Progenitor cell of endocrine pancreas (in vitro differentiated cells): ENCODE measurements around the gene PAPOLG. TPM values are rescaled to one million over a fixed set of nuclear protein-coding genes. Genes with fewer than 3 reads are reported as not detected.

Experiments
- DNase-seq: peaks from one replicate; pipeline ENCODE4 v3.0.0; 2021; ENCODE audit warnings: low spot score; ENCODE audit not compliant: unreplicated experiment
- H3K27ac Mint-ChIP-seq: 2 replicates; pipeline ENCODE4 v1.8.0; 2021; ENCODE audit warnings: mild to moderate bottlenecking, moderate library complexity, mixed read lengths
- H3K27me3 Mint-ChIP-seq: 2 replicates; pipeline ENCODE4 v1.8.0; 2021; ENCODE audit warnings: mixed read lengths
- H3K36me3 Mint-ChIP-seq: 2 replicates; pipeline ENCODE4 v1.8.0; 2022; ENCODE audit warnings: mixed read lengths; ENCODE audit not compliant: insufficient read depth
- H3K4me1 Mint-ChIP-seq: 2 replicates; pipeline ENCODE4 v1.8.0; 2021; ENCODE audit warnings: low read depth, mixed read lengths
- H3K4me3 Mint-ChIP-seq: 2 replicates; pipeline ENCODE4 v1.8.0; 2021; ENCODE audit warnings: low read depth, mild to moderate bottlenecking, moderate library complexity, mixed read lengths
- H3K9me3 Mint-ChIP-seq: 2 replicates; pipeline ENCODE4 v1.8.0; 2021; ENCODE audit warnings: low read depth, mixed read lengths
- CTCF ChIP-seq: fragments of 200-600 bp; sonication (generic); IDR thresholded peaks from one replicate; pipeline ENCODE4 v1.5.0; 2021; ENCODE audit warnings: antibody characterized with exemption, mild to moderate bottlenecking; ENCODE audit not compliant: unreplicated experiment
- total RNA-seq: library from RNA; stranded (reverse); gene quantifications from 2 replicates; pipeline ENCODE4 v1.2.1, GENCODE V29; 2021

PAPOLG gene
- total RNA-seq, 1 donor from 2014 or later, result 31.8 TPM

GRCh38 chr2:60793169-60793568 lies 37.1 kb downstream of the PAPOLG start:
- Mint-ChIP-seq H3K36me3 (peaks cover 35% of the 10 kb centered on the region), H3K4me3 (no peak overlapping the region), H3K4me1 (no peaks in the 10 kb centered on the region), H3K9me3 (no peaks in the 10 kb centered on the region), H3K27me3 (no peaks in the 10 kb centered on the region), H3K27ac (no peak overlapping the region)
- no peak for DNase-seq
- no peak for TF ChIP-seq CTCF

- no peaks in the 10 kb centered on the region for H3K9me3 Mint-ChIP-seq
- DNase-seq, result no peak
- H3K4me3 Mint-ChIP-seq, result no peak overlapping the region
- H3K27me3 Mint-ChIP-seq, result no peaks in the 10 kb centered on the region
- no peak overlapping the region for H3K27ac Mint-ChIP-seq
- peak; percentile 67 for TF ChIP-seq CTCF
- H3K36me3 Mint-ChIP-seq, result peaks cover 30% of the 10 kb centered on the region
- peaks cover 4% of the 10 kb centered on the region for H3K4me1 Mint-ChIP-seq
Observed at GRCh38 chr2:60794271-60794863, 38.3 kb downstream of the PAPOLG start.

- no peak for DNase-seq
- no peak overlapping the region for H3K4me3 Mint-ChIP-seq
- H3K36me3 Mint-ChIP-seq, result peaks cover 27% of the 10 kb centered on the region
- H3K27ac Mint-ChIP-seq, result peak overlapping the region; percentile 53
- H3K27me3 Mint-ChIP-seq, result no peaks in the 10 kb centered on the region
- no peaks in the 10 kb centered on the region for H3K9me3 Mint-ChIP-seq
- peaks cover 5% of the 10 kb centered on the region for H3K4me1 Mint-ChIP-seq
- no peak for TF ChIP-seq CTCF
Observed at GRCh38 chr2:60796573-60797509, 40.8 kb downstream of the PAPOLG start.

- no peak for DNase-seq
- Mint-ChIP-seq H3K27me3 (no peaks in the 10 kb centered on the region), H3K36me3 (peaks cover 5% of the 10 kb centered on the region), H3K4me3 (no peak overlapping the region), H3K9me3 (no peaks in the 10 kb centered on the region), H3K27ac (no peak overlapping the region), H3K4me1 (peaks cover 13% of the 10 kb centered on the region)
- no peak for TF ChIP-seq CTCF
Observed at GRCh38 chr2:60804473-60804872, 48.4 kb downstream of the PAPOLG start.

- peaks cover 3% of the 10 kb centered on the region for H3K36me3 Mint-ChIP-seq
- DNase-seq, result no peak
- H3K4me3 Mint-ChIP-seq, result no peak overlapping the region
- no peak overlapping the region for H3K27ac Mint-ChIP-seq
- H3K27me3 Mint-ChIP-seq, result no peaks in the 10 kb centered on the region
- no peaks in the 10 kb centered on the region for H3K9me3 Mint-ChIP-seq
- TF ChIP-seq CTCF, result no peak
- H3K4me1 Mint-ChIP-seq, result peaks cover 13% of the 10 kb centered on the region
Observed at GRCh38 chr2:60806595-60806987, 50.5 kb downstream of the PAPOLG start.
